Heart right ventricle (tissue), 16 donors: ENCODE measurements around the gene LRRC56. TPM values are rescaled to one million over a fixed set of nuclear protein-coding genes. Genes with fewer than 3 reads are reported as not detected.
A peak's percentile ranks its signal among the peaks of the same experiment; 100 is the strongest.

Source experiments
- ATAC-seq, 8 donors: fragments of 200-7000 bp; cut with Tn5 transposase; one replicate each; pipeline ENCODE4 v1.9.1; 2020; ENCODE audit warnings: mild to moderate bottlenecking in 8 of 8, moderate library complexity in 8 of 8, moderate number of reproducible peaks in 1 of 8
- DNase-seq, 2 donors: peaks; one replicate each; pipeline ENCODE4 v3.0.0-alpha.2; 2020
- H3K27ac ChIP-seq, 10 donors: fragments of 200-600 bp; sonication (generic) in 2 of 10; one replicate each; pipeline versions ENCODE4 v1.5.0 to v1.8.0; 2020 to 2022; ENCODE audit warnings: mild to moderate bottlenecking in 3 of 10
- H3K27me3 ChIP-seq, 7 donors: fragments of 200-600 bp; one replicate each; pipeline ENCODE4 v1.8.0; 2021 to 2022; ENCODE audit warnings: mild to moderate bottlenecking in 2 of 7
- H3K36me3 ChIP-seq, 9 donors: fragments of 200-600 bp; sonication (generic) in 1 of 9; one replicate each; pipeline versions ENCODE4 v1.5.0 to v1.8.0; 2020 to 2022; ENCODE audit warnings: mild to moderate bottlenecking in 2 of 9
- H3K4me1 ChIP-seq, 9 donors: fragments of 200-600 bp; sonication (generic) in 1 of 9; one replicate each; pipeline versions ENCODE4 v1.5.0 to v1.8.0; 2020 to 2022; ENCODE audit warnings: mild to moderate bottlenecking in 4 of 9
- H3K4me3 ChIP-seq, 10 donors: fragments of 200-600 bp; sonication (generic) in 2 of 10; one replicate each; pipeline versions ENCODE4 v1.5.0 to v1.8.0; 2020 to 2022; ENCODE audit warnings: mild to moderate bottlenecking in 7 of 10, moderate library complexity in 2 of 10
- H3K9me3 ChIP-seq, 11 donors: fragments of 200-600 bp in 10 of 11; sonication (generic) in 2 of 11; one replicate each; pipeline versions ENCODE4 v1.5.0 to v1.8.0; 2013 to 2022; ENCODE audit warnings: mild to moderate bottlenecking in 2 of 11, control low read depth in 1 of 11, moderate library complexity in 1 of 11
- WGBS, 2 donors: extraction: QIAGEN DNeasy Blood & Tissue Kit; methylation state at CpG; one replicate each; pipeline ENCODE4 v1.1.7; 2013; ENCODE audit warnings: inconsistent platforms in 1 of 2; 5-methylcytosine and 5-hydroxymethylcytosine counted together
- intact Hi-C, 10 donors: fragments of 100-400 bp; cut with DNase I; formaldehyde crosslinking; loops; one replicate each; pipeline versions ENCODE4 v1.11.1 to v1.14.2; 2022
- polyA plus RNA-seq, 2 donors: library from polyadenylated mRNA; stranded (reverse); fragments of 200-250 nt; gene quantifications; one replicate each; pipeline ENCODE4 v1.2.3, GENCODE V29; 2013
- total RNA-seq, 10 donors: library from RNA; stranded (reverse); fragmentation: NEBNext Ultra II Directional in 3 of 10; extraction: Animal tissue kit (Norgen Biotek cat#: 25700) in 3 of 10; gene quantifications; one replicate each; pipeline versions ENCODE4 v1.2.1 to v1.2.4, GENCODE V29; 2021 to 2023
- TF ChIP-seq, protein P1 (sequence below), 9 donors: fragments of 200-600 bp; sonication (generic) in 2 of 9; IDR thresholded peaks; one replicate each; pipeline versions ENCODE4 v1.5.0 to v1.8.0; 2021 to 2022; ENCODE audit warnings: antibody characterized with exemption in 9 of 9, mild to moderate bottlenecking in 5 of 9, moderate library complexity in 1 of 9
- donor health status: Arrhythmogenic right ventricular cardiomyopathy.
- donor health status: ischemic (EF 13 %, LVEDD 7.1; RV severe dilation, severe dysfunction).
- donor health status: healthy with polysubstance abuse.
- donor health status: DM: no; HTN: yes; CAD: no.
- donor health status: DM: no; HTN: no; CAD: no.
- donor health status: ischemic (EF 25% LVEDD 6.9; RV normal size, moderate dysfunction).
- donor health status: ischemic (EF 25% LVEDD 5.7; RV mildly dilated, moderate dysfunction).
- donor health status: healthy.
- donor health status: DM: yes; HTN: yes; CAD: no.
- donor health status: Ischemic cardiomyopathy.
- donor health status: ischemic (EF 35%, LVEDD 5.7; RV mildly dilated, moderate dysfunction).
- donor health status: nonischemic (EF 11% LVEDD 7.7; RV severe dilation, severe dysfunction).
- donor health status: DM: yes; HTN: yes; CAD: no.
- donor health status: PGD.
- donor health status: ischemic (EF 29% LVEDD 5.4; RV normal size, mild dysfunction).
- donor health status: nonischemic (EF 23%, LVEDD 6.1; RV moderate dilation, normal function).

LRRC56 gene
- total and polyA plus RNA-seq, 12 donors: 0.13 to 0.49 (median 0.21) TPM; not detected in 2

- H3K36me3 ChIP-seq: peaks cover 0 to 94% (median 55%) of the 10 kb centered on the region in 9 donors
- ATAC-seq: no peak
- TF ChIP-seq, protein P1, sequence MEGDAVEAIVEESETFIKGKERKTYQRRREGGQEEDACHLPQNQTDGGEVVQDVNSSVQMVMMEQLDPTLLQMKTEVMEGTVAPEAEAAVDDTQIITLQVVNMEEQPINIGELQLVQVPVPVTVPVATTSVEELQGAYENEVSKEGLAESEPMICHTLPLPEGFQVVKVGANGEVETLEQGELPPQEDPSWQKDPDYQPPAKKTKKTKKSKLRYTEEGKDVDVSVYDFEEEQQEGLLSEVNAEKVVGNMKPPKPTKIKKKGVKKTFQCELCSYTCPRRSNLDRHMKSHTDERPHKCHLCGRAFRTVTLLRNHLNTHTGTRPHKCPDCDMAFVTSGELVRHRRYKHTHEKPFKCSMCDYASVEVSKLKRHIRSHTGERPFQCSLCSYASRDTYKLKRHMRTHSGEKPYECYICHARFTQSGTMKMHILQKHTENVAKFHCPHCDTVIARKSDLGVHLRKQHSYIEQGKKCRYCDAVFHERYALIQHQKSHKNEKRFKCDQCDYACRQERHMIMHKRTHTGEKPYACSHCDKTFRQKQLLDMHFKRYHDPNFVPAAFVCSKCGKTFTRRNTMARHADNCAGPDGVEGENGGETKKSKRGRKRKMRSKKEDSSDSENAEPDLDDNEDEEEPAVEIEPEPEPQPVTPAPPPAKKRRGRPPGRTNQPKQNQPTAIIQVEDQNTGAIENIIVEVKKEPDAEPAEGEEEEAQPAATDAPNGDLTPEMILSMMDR (IDR thresholded peaks at IDR 0.05): no peak
Observed at GRCh38 chr11:495537-495931, 41.8 kb upstream of the LRRC56 start.

GRCh38 chr11:496834-497564, 40.3 kb upstream of the LRRC56 start:
- H3K9me3 ChIP-seq: no peaks in the 10 kb centered on the region
- no peaks in the 10 kb centered on the region for H3K27me3 ChIP-seq
- TF ChIP-seq, protein P1 (IDR thresholded peaks at IDR 0.05): no peak
- no peak for ATAC-seq
- H3K36me3 ChIP-seq: peaks cover 0 to 99% (median 64%) of the 10 kb centered on the region in 9 donors
- peaks cover 2 to 59% (median 25%) of the 10 kb centered on the region in 9 donors for H3K4me1 ChIP-seq
- WGBS, 2 donors: 94 to 96% methylated on average over 34 of the region's 34 CpGs
- no peak overlapping the region for H3K27ac ChIP-seq
- intact Hi-C loops: loop anchor here in 1 of 10 donors (5.0 kb wide), 1 partner anchor 45 kb away; the partner anchor contains the start of gene PTDSS2
- no peak overlapping the region for H3K4me3 ChIP-seq
- peak in 1 of 2 donors; percentile 7 for DNase-seq

More at GRCh38 chr11:495537-495931, 41.8 kb upstream of the LRRC56 start:
- intact Hi-C loops: loop anchor here in 1 of 10 donors (5.0 kb wide), 1 partner anchor 43 kb away; the partner anchor contains the start of gene PTDSS2
- Histone ChIP-seq H3K27ac (peak overlapping the region in 3 of 10 donors; percentile 2 to 48 (median 10)), H3K4me1 (peaks cover 2 to 44% (median 20%) of the 10 kb centered on the region in 9 donors), H3K27me3 (no peaks in the 10 kb centered on the region), H3K4me3 (no peak overlapping the region), H3K9me3 (no peaks in the 10 kb centered on the region)
- 58 to 73% methylated on average over 10 of the region's 10 CpGs for WGBS, 2 donors
- DNase-seq: no peak

DNA sequence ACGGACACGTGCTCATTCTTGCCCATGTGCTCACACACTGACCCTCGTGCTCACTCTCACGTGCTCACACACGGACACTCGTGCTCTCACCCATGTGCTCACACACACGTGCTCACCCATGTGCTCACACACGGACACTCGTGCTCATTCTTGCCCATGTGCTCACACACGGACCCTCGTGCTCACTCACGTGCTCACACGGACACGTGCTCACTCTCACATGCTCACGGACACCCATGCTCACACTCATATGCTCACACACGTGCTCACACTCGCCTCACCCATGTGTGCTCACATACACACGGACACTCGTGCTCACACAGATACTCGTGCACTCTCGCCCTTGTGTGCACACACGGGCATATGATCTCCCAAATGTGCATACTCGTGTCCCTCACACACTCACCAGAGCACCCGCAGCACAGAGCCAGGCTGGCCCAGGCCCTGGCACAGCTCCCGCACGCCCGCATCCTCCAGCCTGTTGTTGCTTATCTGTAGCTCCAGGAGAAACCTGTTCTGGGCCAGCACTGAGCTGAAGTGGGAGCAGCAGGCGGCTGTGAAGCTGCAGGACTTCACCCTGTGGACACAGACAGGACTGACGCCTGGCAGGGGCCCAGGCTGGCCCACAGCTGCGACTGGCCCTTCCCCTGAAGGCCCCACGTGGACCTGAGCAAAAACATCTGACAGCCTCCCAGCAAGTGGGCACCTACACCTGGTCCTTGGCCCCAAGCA, 39.6 kb upstream of the LRRC56 start:
- TF ChIP-seq, protein P1 (IDR thresholded peaks at IDR 0.05): peak in 2 of 9 donors; percentile 7 to 15
- Histone ChIP-seq H3K36me3 (peaks cover 0 to 97% (median 64%) of the 10 kb centered on the region in 9 donors), H3K27ac (peak overlapping the region in 8 of 10 donors; percentile 41 to 100 (median 61)), H3K4me3 (no peak overlapping the region), H3K27me3 (no peaks in the 10 kb centered on the region), H3K4me1 (peaks cover 6 to 66% (median 32%) of the 10 kb centered on the region in 9 donors), H3K9me3 (no peaks in the 10 kb centered on the region)
- intact Hi-C loops: loop anchor here in 1 of 10 donors (5.0 kb wide), 1 partner anchor 45 kb away; the partner anchor contains the start of gene PTDSS2
- peak; percentile 30 to 68 (median 41) for ATAC-seq
- peak; percentile 51 to 72 for DNase-seq
- 83 to 86% methylated on average over 31 of the region's 31 CpGs for WGBS, 2 donors
